WERI-Rb-1 (cell line): Measurements from ENCODE around the gene SYNJ2.

Source experiments
- DNase-seq: peaks from one replicate; pipeline ENCODE4 v3.0.0-alpha.2; 2020
- H3K27ac ChIP-seq: fragments of 250-450 bp; sonication (Bioruptor Pico); 2 replicates; pipeline ENCODE4 v1.5.1; 2020; ENCODE audit warnings: mild to moderate bottlenecking, moderate library complexity
- H3K27me3 ChIP-seq: fragments of 250-450 bp; sonication (Bioruptor Pico); 2 replicates; pipeline ENCODE4 v1.5.1; 2021; ENCODE audit warnings: mild to moderate bottlenecking, low read depth, moderate library complexity; ENCODE audit not compliant: insufficient read depth, severe bottlenecking
- H3K36me3 ChIP-seq: fragments of 250-450 bp; sonication (Bioruptor Pico); 2 replicates; pipeline ENCODE4 v1.5.1; 2020; ENCODE audit warnings: mild to moderate bottlenecking, moderate library complexity
- H3K4me3 ChIP-seq: 2 replicates; pipeline ENCODE4 v1.5.1; 2011; ENCODE audit warnings: low read depth, mild to moderate bottlenecking, control low read depth, low read length
- H3K9me3 ChIP-seq: fragments of 250-450 bp; sonication (Bioruptor Pico); 2 replicates; pipeline ENCODE4 v1.5.1; 2021; ENCODE audit warnings: mild to moderate bottlenecking, moderate library complexity; ENCODE audit not compliant: severe bottlenecking
- TF ChIP-seq, protein P1 (sequence below): IDR thresholded peaks from 2 replicates; pipeline ENCODE4 v1.5.1; 2011; ENCODE audit warnings: low read depth, mild to moderate bottlenecking, control low read depth, inconsistent platforms, low read length

Gene SYNJ2

DNA sequence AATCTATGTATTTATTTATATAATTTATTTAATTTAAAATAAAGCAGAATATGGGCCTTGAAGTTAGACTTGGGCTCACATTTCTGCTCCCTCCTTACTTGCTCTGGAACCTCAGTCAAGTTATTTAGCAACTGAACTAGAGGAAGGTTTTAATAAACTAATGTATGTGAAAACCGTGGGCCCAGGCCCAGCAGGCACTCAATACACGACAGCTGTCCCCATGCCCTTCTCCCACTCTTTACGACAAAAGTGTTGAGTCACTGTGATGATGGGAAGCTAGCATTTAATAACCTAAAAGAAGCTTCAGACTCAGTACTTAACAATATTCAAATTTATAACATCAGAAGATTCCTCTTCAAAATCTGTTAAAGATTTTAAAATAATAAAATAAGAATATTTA lies 139.7 kb downstream of the SYNJ2 start:
- Histone ChIP-seq H3K9me3 (peaks cover under 1% of the 10 kb centered on the region), H3K4me3 (no peak overlapping the region), H3K36me3 (peaks cover 7% of the 10 kb centered on the region), H3K27me3 (no peaks in the 10 kb centered on the region), H3K27ac (no peak overlapping the region)
- TF ChIP-seq, protein P1, sequence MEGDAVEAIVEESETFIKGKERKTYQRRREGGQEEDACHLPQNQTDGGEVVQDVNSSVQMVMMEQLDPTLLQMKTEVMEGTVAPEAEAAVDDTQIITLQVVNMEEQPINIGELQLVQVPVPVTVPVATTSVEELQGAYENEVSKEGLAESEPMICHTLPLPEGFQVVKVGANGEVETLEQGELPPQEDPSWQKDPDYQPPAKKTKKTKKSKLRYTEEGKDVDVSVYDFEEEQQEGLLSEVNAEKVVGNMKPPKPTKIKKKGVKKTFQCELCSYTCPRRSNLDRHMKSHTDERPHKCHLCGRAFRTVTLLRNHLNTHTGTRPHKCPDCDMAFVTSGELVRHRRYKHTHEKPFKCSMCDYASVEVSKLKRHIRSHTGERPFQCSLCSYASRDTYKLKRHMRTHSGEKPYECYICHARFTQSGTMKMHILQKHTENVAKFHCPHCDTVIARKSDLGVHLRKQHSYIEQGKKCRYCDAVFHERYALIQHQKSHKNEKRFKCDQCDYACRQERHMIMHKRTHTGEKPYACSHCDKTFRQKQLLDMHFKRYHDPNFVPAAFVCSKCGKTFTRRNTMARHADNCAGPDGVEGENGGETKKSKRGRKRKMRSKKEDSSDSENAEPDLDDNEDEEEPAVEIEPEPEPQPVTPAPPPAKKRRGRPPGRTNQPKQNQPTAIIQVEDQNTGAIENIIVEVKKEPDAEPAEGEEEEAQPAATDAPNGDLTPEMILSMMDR: no peak
- DNase-seq: peak; percentile 37

- peaks cover 7% of the 10 kb centered on the region for H3K36me3 ChIP-seq
- H3K27ac ChIP-seq: no peak overlapping the region
- H3K9me3 ChIP-seq: peaks cover 3% of the 10 kb centered on the region
- DNase-seq: no peak
- H3K4me3 ChIP-seq: no peak overlapping the region
- TF ChIP-seq, protein P1: no peak
- H3K27me3 ChIP-seq: no peaks in the 10 kb centered on the region
These were observed 140.4 kb downstream of the SYNJ2 start for GRCh38 chr6:158122048-158122447.

- Histone ChIP-seq H3K9me3 (peaks cover 3% of the 10 kb centered on the region), H3K36me3 (peaks cover 7% of the 10 kb centered on the region), H3K4me3 (no peak overlapping the region), H3K27ac (no peak overlapping the region), H3K27me3 (no peaks in the 10 kb centered on the region)
- no peak for DNase-seq
- TF ChIP-seq, protein P1: no peak
These were observed 142.6 kb downstream of the SYNJ2 start for GRCh38 chr6:158124288-158124687.

DNA sequence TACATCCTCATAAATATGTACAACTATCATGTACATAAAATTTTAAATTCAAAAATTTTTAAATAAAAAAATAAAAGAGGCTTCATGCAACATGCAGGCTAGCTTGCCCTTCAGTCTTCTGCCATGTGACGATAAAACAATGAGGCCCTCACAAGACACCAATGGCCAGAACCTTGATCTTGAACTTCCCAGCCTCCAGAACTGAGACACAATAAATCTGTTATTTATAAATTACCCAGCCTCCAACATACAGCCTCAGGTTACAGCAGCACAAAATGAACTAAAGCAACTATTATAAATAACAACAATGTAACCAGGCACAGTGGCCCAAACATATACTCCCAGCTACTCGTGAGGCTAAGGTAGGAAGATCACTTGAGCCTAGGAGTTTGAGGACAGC lies 143.6 kb downstream of the SYNJ2 start:
- DNase-seq: no peak
- H3K27ac ChIP-seq: no peak overlapping the region
- peaks cover 7% of the 10 kb centered on the region for H3K36me3 ChIP-seq
- peaks cover 3% of the 10 kb centered on the region for H3K9me3 ChIP-seq
- no peaks in the 10 kb centered on the region for H3K27me3 ChIP-seq
- TF ChIP-seq, protein P1: no peak
- no peak overlapping the region for H3K4me3 ChIP-seq

- peak; percentile 39 for DNase-seq
- H3K36me3 ChIP-seq: no peaks in the 10 kb centered on the region
- H3K9me3 ChIP-seq: no peaks in the 10 kb centered on the region
- TF ChIP-seq, protein P1: peak; percentile 57
- H3K4me3 ChIP-seq: no peak overlapping the region
- no peak overlapping the region for H3K27ac ChIP-seq
- H3K27me3 ChIP-seq: no peaks in the 10 kb centered on the region
These were observed 150.3 kb downstream of the SYNJ2 start for GRCh38 chr6:158131926-158132325.

- H3K27ac ChIP-seq: no peak overlapping the region
- DNase-seq: no peak
- no peak overlapping the region for H3K4me3 ChIP-seq
- H3K9me3 ChIP-seq: no peaks in the 10 kb centered on the region
- TF ChIP-seq, protein P1: no peak
- H3K27me3 ChIP-seq: no peaks in the 10 kb centered on the region
- H3K36me3 ChIP-seq: peaks cover 22% of the 10 kb centered on the region
These were observed 161.1 kb downstream of the SYNJ2 start for GRCh38 chr6:158142789-158143188.
